PC-3 (cell line): ENCODE results near the gene RXRA. TPM values are rescaled to one million over a fixed set of nuclear protein-coding genes. Genes with fewer than 3 reads are reported as not detected.

ENCODE experiments used
- ATAC-seq: fragments of 200-7000 bp; cut with Tn5 transposase; 2 replicates; pipeline ENCODE4 v1.9.1; 2020; ENCODE audit warnings: mild to moderate bottlenecking, moderate library complexity
- BruUV-seq: library from RNA; stranded (reverse); fragments of 400-500 nt; replicated peaks from 2 replicates; lab custom pipeline; 2021; lab: Mats Ljungman, UMichigan
- CTCF ChIA-PET: fragments of 300-600 bp; sonication (Branson Sonifier 250); formaldehyde crosslinking; loops from one replicate; lab custom pipeline; 2022; ENCODE audit warnings: antibody characterized with exemption; lab: Charles Lee
- POLR2A ChIA-PET: fragments of 300-600 bp; sonication (Branson Sonifier 250); formaldehyde crosslinking; loops from one replicate; lab custom pipeline; 2022; ENCODE audit warnings: antibody characterized with exemption; ENCODE audit not compliant: unreplicated experiment; lab: Charles Lee
- DNase-seq: peaks from one replicate; pipeline ENCODE4 v3.0.0-alpha.2; 2015
- H2AFZ ChIP-seq: fragments of 300-600 bp; sonication (generic); 2 replicates; pipeline ENCODE4 v1.6.0; 2016; ENCODE audit warnings: antibody characterized with exemption, low read length
- H3F3A ChIP-seq: fragments of 300-600 bp; sonication (generic); one replicate; pipeline ENCODE4 v1.6.0; 2017; ENCODE audit warnings: antibody characterized with exemption, low read length, control low read depth, mild to moderate bottlenecking; ENCODE audit not compliant: unreplicated experiment
- H3K27ac ChIP-seq: fragments of 300-600 bp; sonication (generic); 2 replicates; pipeline ENCODE4 v1.5.1; 2016; ENCODE audit warnings: mild to moderate bottlenecking, low read length
- H3K27me3 ChIP-seq: fragments of 300-600 bp; sonication (generic); 2 replicates; pipeline ENCODE4 v1.6.1; 2016; ENCODE audit warnings: low read length, mixed read lengths
- H3K36me3 ChIP-seq: fragments of 300-600 bp; sonication (generic); 2 replicates; pipeline ENCODE4 v1.6.1; 2016; ENCODE audit warnings: low read depth, mixed run types, low read length, mixed read lengths
- H3K4me1 ChIP-seq: fragments of 300-600 bp; sonication (generic); 2 replicates; pipeline ENCODE4 v1.5.1; 2016; ENCODE audit warnings: low read length; ENCODE audit not compliant: insufficient read depth
- H3K4me2 ChIP-seq: fragments of 300-600 bp; sonication (generic); 2 replicates; pipeline ENCODE4 v1.6.0; 2016; ENCODE audit warnings: low read length
- H3K4me3 ChIP-seq: fragments of 300-600 bp; sonication (generic); 2 replicates; pipeline ENCODE4 v1.5.1; 2016; ENCODE audit warnings: mild to moderate bottlenecking, low read length, mixed read lengths
- H3K79me2 ChIP-seq: fragments of 300-600 bp; sonication (generic); 2 replicates; pipeline ENCODE4 v1.6.1; 2017; ENCODE audit warnings: low read length, mixed read lengths
- H3K9ac ChIP-seq: fragments of 300-600 bp; sonication (generic); 2 replicates; pipeline ENCODE4 v1.6.0; 2016; ENCODE audit warnings: mild to moderate bottlenecking, low read length
- H3K9me2 ChIP-seq: fragments of 300-600 bp; sonication (generic); replicated peaks from 2 replicates; pipeline ENCODE4 v1.6.1; 2016; ENCODE audit warnings: mixed run types, low read length, mixed read lengths
- H3K9me3 ChIP-seq: fragments of 300-600 bp; sonication (generic); 2 replicates; pipeline ENCODE4 v1.6.1; 2016; ENCODE audit warnings: low read length, mixed read lengths
- H4K20me1 ChIP-seq: fragments of 300-600 bp; sonication (generic); 2 replicates; pipeline ENCODE4 v1.6.1; 2016; ENCODE audit warnings: low read length, mixed read lengths
- CTCF ChIP-seq: fragments of 300-600 bp; sonication (generic); conservative IDR thresholded peaks from 2 replicates; pipeline ENCODE4 v1.5.1; 2017; ENCODE audit warnings: antibody characterized with exemption, low read depth, mild to moderate bottlenecking, low read length
- EZH2 ChIP-seq: fragments of 300-600 bp; sonication (generic); IDR thresholded peaks from one replicate; pipeline ENCODE4 v1.6.1; 2017; ENCODE audit warnings: antibody characterized with exemption, mild to moderate bottlenecking, low read length; ENCODE audit not compliant: unreplicated experiment
- EZH2phosphoT487 ChIP-seq: fragments of 300-600 bp; sonication (generic); IDR thresholded peaks from 2 replicates; pipeline ENCODE4 v1.6.1; 2018; ENCODE audit warnings: mild to moderate bottlenecking, antibody characterized with exemption, low read length, borderline replicate concordance
- intact Hi-C: fragments of 100-400 bp; cut with micrococcal nuclease; formaldehyde crosslinking; loops from 2 replicates; pipeline ENCODE4 v1.9.0; 2023
- total RNA-seq: library from RNA; depleted of rRNA; stranded (reverse); fragments of >200 nt; gene quantifications from 2 replicates; pipeline ENCODE4 v1.2.3, GENCODE V29; 2014

Gene RXRA
- total RNA-seq, 1 experiment from 2014 or later: 17.5 TPM

DNA sequence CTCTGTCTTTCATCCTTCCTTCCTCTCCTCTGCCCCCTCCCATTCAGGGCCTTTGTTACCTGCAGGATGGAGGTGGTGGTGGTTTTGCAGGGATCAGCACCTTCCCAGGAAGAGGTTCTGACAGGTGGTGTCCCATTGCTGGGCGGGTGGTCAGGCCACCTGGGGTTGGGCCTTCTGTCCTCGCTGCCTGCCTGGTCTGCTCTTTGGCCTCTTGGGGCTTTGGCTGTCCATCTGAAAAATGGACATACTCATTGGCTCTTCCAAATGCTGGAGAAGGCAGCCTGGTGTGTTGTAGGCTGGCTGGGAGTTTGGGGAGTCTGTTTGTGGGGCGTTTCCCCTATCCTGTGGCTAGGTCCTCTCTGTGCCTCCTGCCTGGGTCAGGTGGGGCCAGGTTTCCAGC lies 4.3 kb downstream of the RXRA start:
- H3F3A ChIP-seq: no peaks in the 10 kb centered on the region
- intact Hi-C loops: no loop called here
- ATAC-seq: no peak
- no peak overlapping the region for H2AFZ ChIP-seq
- no peak overlapping the region for H3K9ac ChIP-seq
- H3K79me2 ChIP-seq: peaks cover 88% of the 10 kb centered on the region
- POLR2A ChIA-PET: no interaction called here
- no TSS peak for BruUV-seq
- no peak overlapping the region for H3K4me3 ChIP-seq
- peaks cover 12% of the 10 kb centered on the region; the same call in 1 of the 2 replicates for H4K20me1 ChIP-seq
- H3K4me2 ChIP-seq: no peak overlapping the region
- no peak for DNase-seq
- no peaks in the 10 kb centered on the region for H3K27me3 ChIP-seq
- CTCF ChIA-PET: interaction anchor here (0.6 kb wide), 1 partner anchor 113 kb away, joined by 3 read pairs; no protein-coding TSS in a partner anchor
- peaks cover 8% of the 10 kb centered on the region; the same call in 1 of the 2 replicates for H3K4me1 ChIP-seq
- TF ChIP-seq EZH2 (no peak), CTCF (no peak), EZH2phosphoT487 (no peak)
- H3K9me3 ChIP-seq: no peaks in the 10 kb centered on the region
- H3K36me3 ChIP-seq: no peaks in the 10 kb centered on the region
- no peaks in the 10 kb centered on the region for H3K9me2 ChIP-seq
- H3K27ac ChIP-seq: no peak overlapping the region

- Histone ChIP-seq H3F3A (no peaks in the 10 kb centered on the region), H3K9me2 (no peaks in the 10 kb centered on the region), H3K27me3 (no peaks in the 10 kb centered on the region), H4K20me1 (peaks cover 12% of the 10 kb centered on the region; the same call in 1 of the 2 replicates), H3K36me3 (no peaks in the 10 kb centered on the region), H3K4me2 (no peak overlapping the region), H2AFZ (no peak overlapping the region), H3K9me3 (no peaks in the 10 kb centered on the region), H3K9ac (no peak overlapping the region), H3K4me3 (no peak overlapping the region), H3K27ac (no peak overlapping the region), H3K79me2 (peaks cover 96% of the 10 kb centered on the region), H3K4me1 (peaks cover 8% of the 10 kb centered on the region; the same call in 1 of the 2 replicates)
- ChIA-PET POLR2A (no interaction called here), CTCF (no interaction called here)
- no TSS peak for BruUV-seq
- intact Hi-C loops: no loop called here
- DNase-seq (no peak), ATAC-seq (no peak)
- TF ChIP-seq EZH2phosphoT487: no peak
- no peak for TF ChIP-seq CTCF
- no peak for TF ChIP-seq EZH2
Measured at GRCh38 chr9:134331186-134332025, 5.2 kb downstream of the RXRA start.

- CTCF ChIA-PET: no interaction called here
- no peak overlapping the region for H3K4me3 ChIP-seq
- no peak for DNase-seq
- POLR2A ChIA-PET: no interaction called here
- H3K9ac ChIP-seq: no peak overlapping the region
- H3K4me2 ChIP-seq: no peak overlapping the region
- no peaks in the 10 kb centered on the region for H3K27me3 ChIP-seq
- H3K27ac ChIP-seq: no peak overlapping the region
- H3K36me3 ChIP-seq: no peaks in the 10 kb centered on the region
- peaks cover 100% of the 10 kb centered on the region for H3K79me2 ChIP-seq
- intact Hi-C loops: no loop called here
- no peak for TF ChIP-seq CTCF
- TF ChIP-seq EZH2: no peak
- no peak for TF ChIP-seq EZH2phosphoT487
- H3K9me3 ChIP-seq: no peaks in the 10 kb centered on the region
- no peaks in the 10 kb centered on the region for H3F3A ChIP-seq
- no peaks in the 10 kb centered on the region for H3K9me2 ChIP-seq
- H3K4me1 ChIP-seq: peaks cover 8% of the 10 kb centered on the region; the same call in 1 of the 2 replicates
- no TSS peak for BruUV-seq
- H2AFZ ChIP-seq: no peak overlapping the region
- H4K20me1 ChIP-seq: peaks cover 12% of the 10 kb centered on the region; the same call in 1 of the 2 replicates
- ATAC-seq: no peak
Measured at GRCh38 chr9:134332266-134332665, 6.0 kb downstream of the RXRA start.
